HG03025 (cell line): Measurements from ENCODE around the gene BCL7C.
A peak's percentile ranks its signal among the peaks of the same experiment; 100 is the strongest.
"Not testable (repeated sequence)": the region's sequence is repeated elsewhere in the genome, so short reads cannot be mapped to it uniquely, and the experiment has no call there.

Experiments used
- ATAC-seq: cut with Tn5 transposase; IDR thresholded peaks from one replicate; pipeline ENCODE4 v1.9.1; 2021; ENCODE audit warnings: mild to moderate bottlenecking, moderate library complexity; ENCODE audit not compliant: unreplicated experiment, low FRiP score

BCL7C gene

DNA sequence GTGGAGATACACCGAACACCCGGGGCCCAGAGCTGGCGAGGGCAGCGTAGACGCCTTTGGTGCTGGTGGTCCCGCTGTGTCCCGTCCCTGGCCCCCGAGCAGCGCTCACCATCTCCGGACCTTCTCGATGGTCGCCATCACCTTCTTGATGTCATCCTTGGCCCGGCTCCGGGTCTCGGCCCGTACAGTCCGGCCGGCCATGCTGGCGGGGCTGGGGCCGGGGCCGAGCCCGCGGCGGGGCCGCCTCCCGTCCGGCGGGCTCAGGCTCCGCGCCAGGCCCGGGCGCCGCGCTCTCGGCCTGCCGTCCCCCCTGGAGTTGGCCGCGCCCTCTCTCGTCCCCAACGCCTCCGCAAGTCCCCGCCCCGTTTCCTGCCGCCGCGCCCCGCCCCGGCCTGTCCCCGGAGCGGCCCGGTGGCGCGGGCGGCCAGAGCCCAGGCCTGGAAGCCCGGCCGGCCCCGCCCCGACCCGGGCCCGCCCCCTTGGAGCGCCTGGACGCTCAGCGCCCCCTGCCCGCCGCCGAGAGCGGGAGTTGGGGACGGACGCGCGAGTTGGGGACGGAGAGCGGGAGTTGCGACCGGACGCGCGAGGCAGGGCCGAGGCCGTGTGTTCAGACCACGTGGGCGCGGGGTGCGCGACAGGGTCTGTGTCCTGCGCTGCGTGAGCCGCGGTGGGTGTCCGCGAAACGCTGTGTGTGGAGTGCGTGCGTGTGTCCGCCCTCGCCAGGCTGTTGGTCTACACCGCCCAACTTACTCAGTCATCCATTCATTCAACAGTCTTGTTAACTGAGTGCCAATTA lies at the start of gene BCL7C:
TSS of gene BCL7C (minus strand) at position 334 of the 796 bp plus-strand sequence. CDS start at position 201, 133 bp downstream.
- peak; percentile 61 for ATAC-seq

- ATAC-seq = no peak
Measured at GRCh38 chr16:30942426-30942806, 48.5 kb upstream of the BCL7C start.

- ATAC-seq = no peak
Measured at GRCh38 chr16:30941600-30942425, 47.9 kb upstream of the BCL7C start.

- ATAC-seq = not testable (repeated sequence)
Measured at GRCh38 chr16:30939571-30939970, 45.7 kb upstream of the BCL7C start.

DNA sequence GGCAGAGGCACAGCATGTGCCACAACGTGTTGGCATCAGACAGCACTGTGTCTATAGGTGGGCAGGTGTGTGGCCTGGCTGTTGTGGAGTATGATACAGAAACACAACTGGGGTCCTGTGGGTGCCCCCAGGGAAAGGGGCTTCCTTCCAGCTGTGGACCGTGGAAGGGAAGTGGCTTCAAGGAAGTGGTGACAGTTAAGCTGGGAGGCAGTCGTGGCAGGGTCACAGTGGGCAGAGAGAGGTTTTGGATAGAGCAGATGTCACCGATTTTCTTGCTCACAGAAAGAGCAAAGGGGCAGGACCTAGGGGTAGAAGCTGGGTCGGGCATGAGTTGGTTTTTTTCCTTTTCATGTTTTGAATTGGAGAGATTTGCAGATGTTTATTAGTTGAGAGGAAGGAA lies 43.8 kb upstream of the BCL7C start:
- no peak for ATAC-seq

DNA sequence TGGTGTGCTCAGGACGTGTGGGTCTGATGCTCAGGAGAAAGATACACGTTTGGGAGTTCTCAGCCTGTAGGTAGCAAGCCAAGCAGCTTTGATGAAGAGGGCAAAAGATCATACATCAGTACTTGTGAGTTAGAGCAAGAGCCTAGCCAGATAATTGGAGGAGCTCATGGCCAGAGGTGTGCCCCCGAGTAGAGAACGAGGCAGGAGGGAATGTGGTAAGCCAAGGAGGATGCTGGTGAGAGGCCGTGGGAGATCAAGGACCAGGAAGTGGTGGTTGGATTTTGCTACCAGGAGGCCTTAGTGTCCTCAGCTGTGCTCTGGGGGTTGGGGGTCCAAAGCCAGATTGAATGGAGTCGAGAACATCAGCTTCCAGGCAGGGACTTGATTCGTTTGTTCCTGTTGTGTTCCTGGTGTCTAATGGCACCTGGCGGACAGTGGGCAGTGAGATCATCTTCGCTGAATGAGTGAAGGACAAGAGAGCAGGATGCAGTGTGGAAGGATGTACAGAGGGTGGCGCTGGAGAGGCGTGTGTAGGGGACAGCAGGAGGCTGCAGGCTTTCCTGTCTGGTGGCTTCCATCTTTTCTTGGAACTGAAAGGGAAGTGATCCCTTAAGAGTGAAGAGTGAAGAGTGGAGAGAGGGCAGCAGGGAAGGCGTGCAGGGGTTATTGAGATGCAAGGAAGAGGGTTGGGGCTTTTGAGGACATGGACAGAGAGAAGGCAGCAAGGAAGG lies 41.1 kb upstream of the BCL7C start:
- ATAC-seq = no peak

DNA sequence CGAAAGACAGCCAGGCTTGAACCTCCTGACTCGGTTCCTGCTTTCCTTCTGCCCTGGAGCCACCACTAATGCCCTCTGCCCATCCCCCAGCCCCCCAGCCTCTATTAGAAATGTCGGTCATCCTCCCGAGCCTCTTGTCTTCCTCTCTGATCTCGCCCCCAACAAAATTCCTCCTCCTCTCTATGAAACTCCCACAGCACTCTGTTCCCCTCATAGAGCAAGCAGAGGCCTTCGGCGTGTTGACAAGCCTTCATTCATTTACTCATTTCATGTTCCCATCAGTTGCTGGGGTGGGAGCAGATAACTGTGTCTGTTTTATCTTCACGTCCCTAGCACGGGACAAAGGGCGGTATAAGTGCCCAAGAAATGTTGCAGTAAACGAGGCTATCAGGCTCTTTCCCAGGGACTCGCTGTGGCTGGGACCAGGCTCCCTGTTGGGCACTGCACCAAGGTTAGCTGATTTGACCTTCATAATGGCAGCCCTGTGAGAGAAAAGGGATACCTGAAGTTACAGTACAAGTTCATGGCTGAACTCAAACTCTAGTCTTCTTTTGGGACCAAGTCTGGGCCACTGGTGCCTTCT lies 37.3 kb upstream of the BCL7C start:
- ATAC-seq = no peak

DNA sequence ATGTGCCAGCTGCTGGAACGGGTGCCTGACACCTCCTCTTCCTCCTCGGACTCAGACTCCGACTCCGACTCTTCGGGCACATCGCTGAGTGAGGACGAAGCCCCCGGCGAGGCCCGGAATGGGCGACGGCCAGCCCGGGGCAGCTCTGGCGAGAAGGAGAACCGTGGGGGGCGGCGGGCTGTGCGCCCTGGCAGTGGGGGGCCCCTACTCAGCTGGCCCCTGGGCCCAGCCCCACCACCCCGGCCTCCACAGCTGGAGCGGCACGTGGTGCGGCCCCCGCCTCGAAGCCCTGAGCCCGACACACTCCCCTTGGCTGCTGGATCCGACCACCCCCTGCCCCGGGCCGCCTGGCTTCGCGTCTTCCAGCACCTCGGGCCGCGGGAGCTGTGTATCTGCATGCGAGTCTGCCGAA lies 36.3 kb upstream of the BCL7C start:
- no peak for ATAC-seq

- no peak for ATAC-seq
Measured at GRCh38 chr16:30929167-30929566, 35.3 kb upstream of the BCL7C start.

- no peak for ATAC-seq
Measured at GRCh38 chr16:30928390-30928789, 34.5 kb upstream of the BCL7C start.

DNA sequence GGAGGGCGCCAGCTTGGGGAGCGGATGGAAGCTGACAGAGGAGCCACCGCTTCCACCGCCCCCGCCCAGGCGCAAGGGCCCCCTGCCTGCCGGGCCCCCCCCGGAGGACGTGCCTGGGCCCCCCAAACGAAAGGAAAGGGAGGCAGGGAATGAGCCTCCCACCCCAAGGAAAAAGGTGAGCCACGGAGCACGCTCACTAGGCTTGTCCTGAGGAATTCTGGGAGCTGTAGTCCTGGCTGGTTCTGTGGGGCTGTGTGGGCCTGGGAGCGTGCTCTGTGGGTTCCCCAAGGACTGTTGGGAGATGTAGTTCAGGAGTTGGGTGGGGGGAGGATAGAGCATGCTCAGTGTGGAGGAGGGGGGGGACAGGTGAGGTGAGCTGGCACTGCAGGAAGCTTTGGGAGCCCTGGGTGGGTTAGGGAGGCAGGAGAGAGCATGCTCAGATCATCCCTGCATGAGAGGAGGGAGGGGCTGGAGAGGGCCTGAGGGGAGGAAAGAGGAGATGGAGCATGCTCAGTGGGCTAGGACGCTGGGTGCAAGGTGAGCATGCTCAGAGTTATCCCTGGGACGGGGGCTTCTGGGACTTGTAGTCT lies 34.0 kb upstream of the BCL7C start:
- ATAC-seq = no peak

- ATAC-seq = no peak
Measured at GRCh38 chr16:30926937-30927788, 33.3 kb upstream of the BCL7C start.

GRCh38 chr16:30925995-30926811 lies 32.3 kb upstream of the BCL7C start:
- ATAC-seq = no peak

DNA sequence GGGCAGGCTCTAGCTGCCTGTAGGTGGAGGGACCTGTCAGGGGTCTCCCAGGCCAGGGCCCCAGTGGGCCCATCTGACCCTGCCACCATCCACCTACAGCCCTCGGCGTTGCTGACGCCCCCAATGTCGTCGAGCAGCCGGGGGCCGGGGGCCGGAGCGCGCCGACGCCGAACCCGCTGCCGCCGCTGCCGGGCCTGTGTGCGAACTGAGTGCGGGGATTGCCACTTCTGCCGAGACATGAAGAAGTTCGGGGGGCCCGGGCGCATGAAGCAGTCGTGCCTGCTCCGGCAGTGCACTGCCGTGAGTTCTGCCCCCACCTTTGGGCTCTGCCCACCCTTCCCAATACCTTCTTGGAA lies 31.7 kb upstream of the BCL7C start:
- no peak for ATAC-seq

GRCh38 chr16:30924913-30925631 lies 31.2 kb upstream of the BCL7C start:
- no peak for ATAC-seq

- ATAC-seq = no peak
Measured at GRCh38 chr16:30924076-30924912, 30.4 kb upstream of the BCL7C start.

DNA sequence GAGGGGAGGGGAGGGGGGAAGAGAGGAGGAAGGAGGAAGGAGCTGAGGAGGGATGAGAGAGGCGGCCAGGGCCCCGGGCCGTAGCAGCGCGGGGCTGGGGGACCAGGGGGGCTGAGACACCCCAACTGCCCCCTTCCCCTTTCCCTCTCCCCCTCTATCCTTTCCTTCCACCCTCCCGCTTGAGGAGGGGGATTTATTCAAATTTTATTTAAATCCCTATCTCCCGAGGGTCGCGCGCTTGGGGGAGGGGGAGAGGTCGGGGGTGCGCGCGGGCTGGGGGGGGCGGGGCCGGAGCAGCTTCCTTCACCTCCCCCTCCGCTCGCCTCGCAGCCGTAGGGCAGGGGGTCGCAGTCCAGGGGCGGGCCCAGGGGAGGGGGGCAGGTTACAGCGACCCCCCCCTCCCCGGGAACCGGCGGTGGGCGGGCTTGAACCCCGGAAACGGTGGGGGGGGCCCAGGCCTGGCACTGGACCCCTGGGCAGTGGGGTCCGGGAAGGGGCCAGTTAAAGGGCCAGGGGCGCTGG lies 29.7 kb upstream of the BCL7C start, which contains the start of gene FBXL19:
TSS of gene FBXL19 (plus strand) at position 19 of the 522 bp plus-strand sequence. CDS start 2,183 bp downstream, outside the sequence.
- ATAC-seq = no peak
